Ascending aorta (tissue), 2 donors: ENCODE data around the gene FAM20A. TPM values are rescaled to one million over a fixed set of nuclear protein-coding genes. Genes with fewer than 3 reads are reported as not detected.
A peak's percentile ranks its signal among the peaks of the same experiment; 100 is the strongest.

Source experiments
- DNase-seq, 2 donors: peaks; one replicate each; pipeline ENCODE4 v3.0.0-alpha.2; 2019; ENCODE audit warnings: low spot score in 2 of 2
- H3K27ac ChIP-seq, 2 donors: fragments of 200-600 bp; sonication (generic); one replicate each; pipeline ENCODE4 v1.5.1; 2016 to 2017; ENCODE audit warnings: mild to moderate bottlenecking in 1 of 2
- H3K27me3 ChIP-seq: fragments of 200-600 bp; sonication (generic); one replicate; pipeline ENCODE4 v1.5.1; 2017
- H3K36me3 ChIP-seq, 2 donors: fragments of 200-600 bp; sonication (generic); one replicate each; pipeline ENCODE4 v1.5.1; 2016
- H3K4me1 ChIP-seq, 2 donors: fragments of 200-600 bp; sonication (generic); one replicate each; pipeline ENCODE4 v1.5.1; 2016 to 2017; ENCODE audit warnings: mild to moderate bottlenecking in 1 of 2
- H3K4me3 ChIP-seq, 2 donors: fragments of 200-600 bp; sonication (generic); one replicate each; pipeline ENCODE4 v1.5.1; 2016 to 2017; ENCODE audit warnings: mild to moderate bottlenecking in 1 of 2
- H3K9me3 ChIP-seq, 2 donors: fragments of 200-600 bp; sonication (generic); one replicate each; pipeline ENCODE4 v1.5.1; 2016
- intact Hi-C: fragments of 100-400 bp; cut with DNase I; formaldehyde crosslinking; loops from one replicate; pipeline ENCODE4 v1.15.1; 2023
- total RNA-seq: library from RNA; depleted of rRNA; stranded (reverse); fragments of >200 nt; gene quantifications from one replicate; pipeline ENCODE4 v1.1.0, GENCODE V29; 2016
- TF ChIP-seq, protein P1 (sequence below), 3 experiments: fragments of 200-600 bp in 2 of 3; fragments of 450-650 bp in 1 of 3; sonication (generic) in 2 of 3; IDR thresholded peaks; one replicate each; pipeline ENCODE4 v1.5.1; 2016 to 2019; ENCODE audit warnings: antibody characterized with exemption in 3 of 3, mild to moderate bottlenecking in 1 of 3, moderate library complexity in 1 of 3

FAM20A gene
- total RNA-seq, 1 donor from 2014 or later = 60.0 TPM

DNA sequence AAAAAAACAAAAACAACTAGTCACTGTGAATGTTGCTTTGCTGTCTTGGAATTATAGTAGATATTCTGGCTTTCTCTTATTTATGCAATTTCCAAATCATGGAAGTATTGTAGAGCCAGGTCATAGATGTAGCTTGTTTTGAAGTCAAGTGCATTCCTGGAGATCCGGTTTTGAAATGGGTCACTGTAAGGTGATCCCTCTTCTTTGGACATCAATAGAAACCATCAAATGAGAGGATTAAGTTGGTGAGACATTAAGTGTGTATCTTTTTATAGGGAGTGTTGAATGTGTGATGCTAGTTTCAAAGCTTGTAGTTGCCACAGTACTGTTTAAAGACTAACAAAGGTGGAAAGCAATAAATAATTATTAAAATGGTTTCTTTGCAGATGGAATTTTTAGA lies 84.4 kb downstream of the FAM20A start:
- no peak overlapping the region for H3K4me3 ChIP-seq
- intact Hi-C loops = no loop called here
- H3K27ac ChIP-seq = no peak overlapping the region
- no peaks in the 10 kb centered on the region for H3K27me3 ChIP-seq
- H3K36me3 ChIP-seq = peaks cover 9 to 35% of the 10 kb centered on the region in 2 donors
- H3K4me1 ChIP-seq = peaks cover 0 to 25% of the 10 kb centered on the region in 2 donors
- DNase-seq = no peak
- H3K9me3 ChIP-seq = no peaks in the 10 kb centered on the region
- TF ChIP-seq, protein P1, sequence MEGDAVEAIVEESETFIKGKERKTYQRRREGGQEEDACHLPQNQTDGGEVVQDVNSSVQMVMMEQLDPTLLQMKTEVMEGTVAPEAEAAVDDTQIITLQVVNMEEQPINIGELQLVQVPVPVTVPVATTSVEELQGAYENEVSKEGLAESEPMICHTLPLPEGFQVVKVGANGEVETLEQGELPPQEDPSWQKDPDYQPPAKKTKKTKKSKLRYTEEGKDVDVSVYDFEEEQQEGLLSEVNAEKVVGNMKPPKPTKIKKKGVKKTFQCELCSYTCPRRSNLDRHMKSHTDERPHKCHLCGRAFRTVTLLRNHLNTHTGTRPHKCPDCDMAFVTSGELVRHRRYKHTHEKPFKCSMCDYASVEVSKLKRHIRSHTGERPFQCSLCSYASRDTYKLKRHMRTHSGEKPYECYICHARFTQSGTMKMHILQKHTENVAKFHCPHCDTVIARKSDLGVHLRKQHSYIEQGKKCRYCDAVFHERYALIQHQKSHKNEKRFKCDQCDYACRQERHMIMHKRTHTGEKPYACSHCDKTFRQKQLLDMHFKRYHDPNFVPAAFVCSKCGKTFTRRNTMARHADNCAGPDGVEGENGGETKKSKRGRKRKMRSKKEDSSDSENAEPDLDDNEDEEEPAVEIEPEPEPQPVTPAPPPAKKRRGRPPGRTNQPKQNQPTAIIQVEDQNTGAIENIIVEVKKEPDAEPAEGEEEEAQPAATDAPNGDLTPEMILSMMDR (IDR thresholded peaks at IDR 0.05) = no peak

GRCh38 chr17:68514831-68515635 lies 86.1 kb downstream of the FAM20A start:
- intact Hi-C loops = loop anchor here (2.0 to 5.0 kb wide), 5 partner anchors 138 to 798 kb away; partner anchors contain the start of genes AMZ2 and NOL11
- TF ChIP-seq, protein P1 (IDR thresholded peaks at IDR 0.05) = no peak
- peaks cover 0 to 27% of the 10 kb centered on the region in 2 donors for H3K4me1 ChIP-seq
- DNase-seq = no peak
- no peaks in the 10 kb centered on the region for H3K27me3 ChIP-seq
- peak overlapping the region; percentile 88 to 100 for H3K4me3 ChIP-seq
- H3K36me3 ChIP-seq = peaks cover 9 to 33% of the 10 kb centered on the region in 2 donors
- H3K27ac ChIP-seq = peak overlapping the region in 1 of 2 donors; percentile 59
- no peaks in the 10 kb centered on the region for H3K9me3 ChIP-seq

DNA sequence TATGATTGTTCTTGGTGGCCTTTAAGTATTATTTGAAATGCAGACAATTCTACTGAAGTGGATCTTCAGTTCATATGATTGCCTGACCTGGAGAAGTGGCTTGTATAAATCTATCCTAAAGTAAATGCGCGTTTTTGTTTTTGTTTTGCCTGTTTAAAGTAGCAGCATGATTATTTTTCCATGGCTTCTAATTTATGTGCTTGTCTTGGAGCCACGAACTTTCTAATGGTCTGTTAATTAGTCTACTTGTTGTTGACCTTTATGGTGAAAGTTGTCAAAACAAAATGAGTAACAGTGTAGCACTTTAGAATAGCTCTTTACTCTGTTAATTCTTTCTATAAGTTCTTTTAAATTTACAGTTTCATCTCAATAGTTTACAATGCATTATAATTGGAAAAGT lies 87.2 kb downstream of the FAM20A start:
- H3K27me3 ChIP-seq = no peaks in the 10 kb centered on the region
- peaks cover 0 to 25% of the 10 kb centered on the region in 2 donors for H3K4me1 ChIP-seq
- H3K36me3 ChIP-seq = peaks cover 9 to 26% of the 10 kb centered on the region in 2 donors
- intact Hi-C loops = loop anchor here (2.0 to 5.0 kb wide), 6 partner anchors 57 to 797 kb away; partner anchors contain the start of genes AMZ2, NOL11 and WIPI1
- no peak for DNase-seq
- no peaks in the 10 kb centered on the region for H3K9me3 ChIP-seq
- TF ChIP-seq, protein P1 (IDR thresholded peaks at IDR 0.05) = no peak
- peak overlapping the region; percentile 88 to 100 for H3K4me3 ChIP-seq
- H3K27ac ChIP-seq = peak overlapping the region; percentile 96

DNA sequence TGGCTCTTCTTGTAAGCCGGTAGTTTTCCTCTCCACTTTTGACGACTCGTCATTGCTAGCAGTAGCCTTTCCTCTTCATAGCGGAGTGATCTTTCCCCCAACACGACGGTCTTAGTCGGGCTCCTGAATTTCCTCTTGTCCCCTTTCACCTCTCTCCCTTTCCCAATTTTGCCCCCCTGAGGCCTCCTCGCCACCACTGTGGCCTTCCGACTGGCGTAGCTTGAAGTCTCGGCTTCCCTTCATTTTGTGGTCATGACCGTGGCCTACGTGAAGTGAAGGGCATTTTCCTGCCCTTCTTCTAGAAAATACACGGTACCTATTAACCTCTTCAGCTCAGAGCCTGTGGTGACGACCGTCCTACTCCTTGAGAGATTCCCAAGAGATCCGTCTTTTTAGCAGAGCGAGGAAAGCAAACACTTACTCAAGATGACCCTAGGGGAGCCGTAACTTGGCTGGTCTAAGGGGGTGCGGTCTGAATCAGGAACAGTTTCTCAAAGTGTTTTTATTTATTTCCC lies 88.2 kb downstream of the FAM20A start:
- Histone ChIP-seq H3K36me3 (peaks cover 7 to 17% of the 10 kb centered on the region in 2 donors), H3K4me3 (peak overlapping the region; percentile 88 to 100), H3K9me3 (no peaks in the 10 kb centered on the region), H3K27me3 (no peaks in the 10 kb centered on the region), H3K4me1 (peaks cover 0 to 25% of the 10 kb centered on the region in 2 donors), H3K27ac (peak overlapping the region; percentile 96)
- intact Hi-C loops = loop anchor here (2.0 to 5.0 kb wide), 5 partner anchors 56 to 796 kb away; partner anchors contain the start of genes NOL11 and WIPI1
- DNase-seq = peak in 1 of 2 donors; percentile 71
- TF ChIP-seq, protein P1 (IDR thresholded peaks at IDR 0.05) = no peak

GRCh38 chr17:68512247-68512959 lies 88.8 kb downstream of the FAM20A start, which contains the start of gene PRKAR1A:
TSS of gene PRKAR1A (plus strand) at chr17:68512430. CDS start at chr17:68515400, 2,970 bp downstream.
- Histone ChIP-seq H3K4me1 (peaks cover 0 to 25% of the 10 kb centered on the region in 2 donors), H3K36me3 (peaks cover 2 to 11% of the 10 kb centered on the region in 2 donors), H3K4me3 (peak within 1 kb of the TSS; percentile 88 to 100), H3K27me3 (no peaks in the 10 kb centered on the region), H3K27ac (peak within 1 kb of the TSS; percentile 96), H3K9me3 (no peaks in the 10 kb centered on the region)
- TF ChIP-seq, protein P1 (IDR thresholded peaks at IDR 0.05) = peak in 1 of 3 experiments; percentile 11
- peak; percentile 78 to 96 for DNase-seq
- intact Hi-C loops = loop anchor here (2.0 to 5.0 kb wide), 5 partner anchors 56 to 795 kb away; partner anchors contain the start of genes NOL11 and WIPI1
